ENCODE measurements around the gene SLC35A2.
"Not testable (repeated sequence)": the region's sequence is repeated elsewhere in the genome, so short reads cannot be mapped to it uniquely, and the experiment has no call there.

The SLC35A2 gene

DNA sequence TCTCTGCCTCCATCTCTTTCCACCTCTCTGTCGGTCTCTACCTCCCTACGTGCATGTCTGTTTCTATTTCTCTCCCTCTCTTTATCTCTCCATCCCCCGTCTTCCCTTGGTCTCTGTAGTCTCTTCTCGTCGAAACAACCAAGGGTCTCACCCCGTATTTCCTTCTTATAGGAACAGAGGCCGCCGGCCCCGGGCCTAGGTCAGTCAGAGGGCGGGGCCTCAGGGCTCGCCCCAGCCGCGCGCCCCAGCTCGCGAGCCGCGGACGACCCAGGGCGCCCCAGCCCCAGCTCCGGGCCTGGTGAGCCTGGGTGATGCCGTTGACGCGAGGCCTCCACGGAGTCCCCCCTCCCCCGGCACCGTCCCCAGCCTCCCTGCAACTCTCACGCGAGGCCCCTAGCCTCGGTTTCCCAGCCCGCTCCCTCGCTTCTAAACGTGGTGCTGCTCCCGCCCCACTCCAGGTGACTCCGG lies 20.5 kb downstream of the SLC35A2 start:
- Histone ChIP-seq H3K27ac (peak overlapping the region; percentile 76), H3K36me3 (ENCODE audit: control insufficient read depth, insufficient read depth, low read length) (no peaks in the 10 kb centered on the region), H3K9me3 (ENCODE audit: control insufficient read depth, low read length) (no peaks in the 10 kb centered on the region), H3K9ac (peak overlapping the region; percentile 43), H3K4me2 (ENCODE audit: low read length) (peak overlapping the region; percentile 66), H2AFZ (peak overlapping the region; percentile 75), H3K79me2 (no peaks in the 10 kb centered on the region), H3K4me3 (ENCODE audit: low read depth, low read length) (peak overlapping the region; percentile 64), H3K4me1 (peaks cover 5% of the 10 kb centered on the region), H3K27me3 (ENCODE audit: control insufficient read depth, insufficient read depth, low read length) (no peaks in the 10 kb centered on the region)
- TF ChIP-seq, protein P1, sequence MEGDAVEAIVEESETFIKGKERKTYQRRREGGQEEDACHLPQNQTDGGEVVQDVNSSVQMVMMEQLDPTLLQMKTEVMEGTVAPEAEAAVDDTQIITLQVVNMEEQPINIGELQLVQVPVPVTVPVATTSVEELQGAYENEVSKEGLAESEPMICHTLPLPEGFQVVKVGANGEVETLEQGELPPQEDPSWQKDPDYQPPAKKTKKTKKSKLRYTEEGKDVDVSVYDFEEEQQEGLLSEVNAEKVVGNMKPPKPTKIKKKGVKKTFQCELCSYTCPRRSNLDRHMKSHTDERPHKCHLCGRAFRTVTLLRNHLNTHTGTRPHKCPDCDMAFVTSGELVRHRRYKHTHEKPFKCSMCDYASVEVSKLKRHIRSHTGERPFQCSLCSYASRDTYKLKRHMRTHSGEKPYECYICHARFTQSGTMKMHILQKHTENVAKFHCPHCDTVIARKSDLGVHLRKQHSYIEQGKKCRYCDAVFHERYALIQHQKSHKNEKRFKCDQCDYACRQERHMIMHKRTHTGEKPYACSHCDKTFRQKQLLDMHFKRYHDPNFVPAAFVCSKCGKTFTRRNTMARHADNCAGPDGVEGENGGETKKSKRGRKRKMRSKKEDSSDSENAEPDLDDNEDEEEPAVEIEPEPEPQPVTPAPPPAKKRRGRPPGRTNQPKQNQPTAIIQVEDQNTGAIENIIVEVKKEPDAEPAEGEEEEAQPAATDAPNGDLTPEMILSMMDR (IDR thresholded peaks at IDR 0.05): no peak

DNA sequence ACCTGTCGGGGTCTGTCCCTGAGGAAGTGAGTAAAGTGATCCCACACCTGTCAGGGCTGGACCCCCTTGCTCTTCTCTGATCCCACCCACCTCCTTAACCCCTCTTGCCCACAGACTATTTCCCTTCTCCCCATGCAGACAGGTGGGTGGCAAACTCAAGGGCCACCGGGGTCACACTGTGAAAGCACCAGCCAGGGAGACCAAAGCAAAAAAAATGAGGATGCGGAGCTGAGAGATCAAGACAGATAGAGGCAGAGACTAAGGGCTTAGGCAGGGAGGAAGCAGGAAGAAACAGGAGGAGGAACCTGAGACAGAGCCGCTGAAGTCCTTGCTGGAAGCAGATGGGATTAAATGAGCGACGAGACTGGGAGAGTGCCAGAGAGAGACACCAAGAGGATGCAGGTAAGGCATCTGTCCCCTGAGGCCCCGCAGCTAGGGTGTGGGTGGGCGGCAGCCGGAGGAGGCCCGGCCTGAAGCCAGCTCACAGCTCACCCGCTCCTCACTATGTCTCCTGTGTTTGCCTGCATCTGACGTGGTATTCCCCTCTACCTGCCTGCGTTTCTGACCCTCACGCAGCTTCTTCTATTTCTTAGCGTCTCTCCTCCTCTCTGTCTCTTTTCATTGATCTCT lies 21.0 kb downstream of the SLC35A2 start:
- Histone ChIP-seq H2AFZ (peak overlapping the region; percentile 75), H3K27ac (peak overlapping the region; percentile 76), H3K27me3 (ENCODE audit: control insufficient read depth, insufficient read depth, low read length) (no peaks in the 10 kb centered on the region), H3K79me2 (no peaks in the 10 kb centered on the region), H3K36me3 (ENCODE audit: control insufficient read depth, insufficient read depth, low read length) (no peaks in the 10 kb centered on the region), H3K4me3 (ENCODE audit: low read depth, low read length) (peak overlapping the region; percentile 64), H3K4me2 (ENCODE audit: low read length) (peak overlapping the region; percentile 66), H3K9me3 (ENCODE audit: control insufficient read depth, low read length) (no peaks in the 10 kb centered on the region), H3K4me1 (peaks cover 5% of the 10 kb centered on the region), H3K9ac (no peak overlapping the region)
- TF ChIP-seq, protein P1 (IDR thresholded peaks at IDR 0.05): no peak

DNA sequence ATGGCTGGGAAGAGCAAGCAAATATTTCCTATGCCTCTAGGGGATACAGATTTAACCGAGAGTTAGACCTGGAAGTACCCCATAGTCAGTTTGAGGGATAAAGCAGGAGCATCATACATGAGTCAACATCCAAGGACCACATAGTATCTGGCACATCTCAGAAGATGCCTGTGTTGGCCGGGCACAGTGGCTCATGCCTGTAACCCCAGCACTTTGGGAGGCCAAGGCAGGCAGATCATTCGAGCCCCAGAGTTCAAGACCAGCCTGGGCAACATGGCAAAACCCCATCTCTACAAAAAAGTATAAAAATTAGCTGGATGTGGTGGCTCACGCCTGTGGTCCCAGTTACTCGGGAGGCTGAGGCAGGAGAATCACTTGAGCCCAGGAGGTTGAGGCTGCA lies 24.9 kb downstream of the SLC35A2 start:
- H3K9me3 ChIP-seq (ENCODE audit: control insufficient read depth, low read length); H3K27ac ChIP-seq; H3K36me3 ChIP-seq (ENCODE audit: control insufficient read depth, insufficient read depth, low read length); H2AFZ ChIP-seq; H3K4me3 ChIP-seq (ENCODE audit: low read depth, low read length); H3K79me2 ChIP-seq; H3K4me2 ChIP-seq (ENCODE audit: low read length); H3K9ac ChIP-seq; H3K4me1 ChIP-seq; H3K27me3 ChIP-seq (ENCODE audit: control insufficient read depth, insufficient read depth, low read length): not testable (repeated sequence)

DNA sequence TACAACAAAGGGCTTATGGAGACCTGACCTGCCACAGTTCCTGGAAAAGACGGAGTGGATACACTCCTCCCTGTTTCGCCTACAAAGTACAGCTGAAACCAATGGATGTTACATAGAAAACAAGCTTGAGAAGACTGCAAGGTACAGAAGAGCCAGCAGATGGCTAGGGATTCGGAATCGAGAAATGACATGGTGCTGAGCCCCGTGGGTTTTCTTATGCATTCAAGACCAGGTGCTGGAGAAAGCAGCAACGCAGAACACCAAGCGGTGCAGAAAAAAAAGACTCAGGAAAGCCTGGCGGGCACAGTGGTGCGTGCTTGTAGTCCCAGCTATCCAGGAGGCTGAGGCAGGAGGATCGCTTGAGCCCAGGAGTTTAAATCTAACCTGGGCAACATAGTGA lies 27.7 kb downstream of the SLC35A2 start:
- Histone ChIP-seq H2AFZ (no peak overlapping the region), H3K79me2 (no peaks in the 10 kb centered on the region), H3K4me1 (no peaks in the 10 kb centered on the region), H3K4me2 (ENCODE audit: low read length) (no peak overlapping the region), H3K27me3 (ENCODE audit: control insufficient read depth, insufficient read depth, low read length) (no peaks in the 10 kb centered on the region), H3K9ac (no peak overlapping the region), H3K9me3 (ENCODE audit: control insufficient read depth, low read length) (no peaks in the 10 kb centered on the region), H3K4me3 (ENCODE audit: low read depth, low read length) (no peak overlapping the region), H3K36me3 (ENCODE audit: control insufficient read depth, insufficient read depth, low read length) (no peaks in the 10 kb centered on the region), H3K27ac (no peak overlapping the region)
- TF ChIP-seq, protein P1 (IDR thresholded peaks at IDR 0.05): no peak

DNA sequence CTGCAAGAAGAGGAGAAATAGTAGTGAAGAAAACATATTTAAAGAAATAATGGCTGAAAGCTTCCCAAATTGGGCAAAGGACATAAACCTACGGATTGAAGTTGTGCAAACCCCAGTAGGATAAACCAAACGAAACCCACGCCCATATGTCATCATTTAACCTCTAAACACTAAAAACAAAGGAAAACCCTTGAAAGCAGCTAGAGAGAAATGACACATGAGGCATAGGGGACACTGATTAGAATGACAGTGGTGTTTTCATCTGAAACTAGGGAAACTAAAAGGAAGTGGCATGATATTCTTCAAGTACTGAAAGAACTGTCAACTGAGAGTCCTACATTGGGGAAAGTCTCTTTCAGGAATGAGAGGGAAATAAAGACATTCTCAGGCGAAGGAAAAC lies 34.5 kb downstream of the SLC35A2 start:
- not testable (repeated sequence) for H3K9ac ChIP-seq; H3K4me1 ChIP-seq; H3K27me3 ChIP-seq (ENCODE audit: control insufficient read depth, insufficient read depth, low read length); H3K36me3 ChIP-seq (ENCODE audit: control insufficient read depth, insufficient read depth, low read length); H3K9me3 ChIP-seq (ENCODE audit: control insufficient read depth, low read length); H3K79me2 ChIP-seq; H2AFZ ChIP-seq; H3K4me3 ChIP-seq (ENCODE audit: low read depth, low read length); H3K4me2 ChIP-seq (ENCODE audit: low read length); H3K27ac ChIP-seq

DNA sequence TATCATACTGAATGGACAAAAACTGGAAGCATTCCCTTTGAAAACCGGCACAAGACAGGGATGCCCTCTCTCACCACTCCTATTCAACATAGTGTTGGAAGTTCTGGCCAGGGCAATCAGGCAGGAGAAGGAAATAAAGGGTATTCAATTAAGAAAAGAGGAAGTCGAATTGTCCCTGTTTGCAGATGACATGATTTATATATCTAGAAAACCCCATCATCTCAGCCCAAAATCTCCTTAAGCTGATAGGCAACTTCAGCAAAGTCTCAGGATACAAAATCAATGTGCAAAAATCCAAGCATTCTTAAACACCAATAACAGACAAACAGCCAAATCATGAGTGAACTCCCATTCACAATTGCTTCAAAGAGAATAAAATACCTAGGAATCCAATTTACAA lies 39.4 kb downstream of the SLC35A2 start:
- H3K36me3 ChIP-seq (ENCODE audit: control insufficient read depth, insufficient read depth, low read length); H2AFZ ChIP-seq; H3K27me3 ChIP-seq (ENCODE audit: control insufficient read depth, insufficient read depth, low read length); H3K27ac ChIP-seq; H3K9ac ChIP-seq; H3K4me2 ChIP-seq (ENCODE audit: low read length); H3K79me2 ChIP-seq; H3K4me1 ChIP-seq; H3K9me3 ChIP-seq (ENCODE audit: control insufficient read depth, low read length); H3K4me3 ChIP-seq (ENCODE audit: low read depth, low read length): not testable (repeated sequence)
